Upper lobe of left lung (tissue), 6 donors: ENCODE measurements around the gene BABAM2. TPM values are rescaled to one million over a fixed set of nuclear protein-coding genes. Genes with fewer than 3 reads are reported as not detected.

Source experiments
- ATAC-seq, 2 donors: fragments of 200-7000 bp; cut with Tn5 transposase; one replicate each; pipeline ENCODE4 v1.9.1; 2022; ENCODE audit warnings: mild to moderate bottlenecking in 2 of 2, moderate library complexity in 2 of 2; ENCODE audit not compliant: low FRiP score in 2 of 2
- DNase-seq, 2 donors: peaks; one replicate each; pipeline ENCODE4 v3.0.0-alpha.2; 2019 to 2020
- H3K27ac ChIP-seq, 4 donors: fragments of 200-600 bp; sonication (generic); one replicate each; pipeline ENCODE4 v1.5.1; 2016 to 2019
- H3K27me3 ChIP-seq, 4 donors: fragments of 200-600 bp; sonication (generic); one replicate each; pipeline ENCODE4 v1.5.1; 2017 to 2019
- H3K36me3 ChIP-seq, 4 donors: fragments of 200-600 bp; sonication (generic); one replicate each; pipeline ENCODE4 v1.5.1; 2016 to 2019
- H3K4me1 ChIP-seq, 4 donors: fragments of 200-600 bp; sonication (generic); one replicate each; pipeline ENCODE4 v1.5.1; 2018 to 2019
- H3K4me3 ChIP-seq, 4 donors: fragments of 200-600 bp; sonication (generic); one replicate each; pipeline ENCODE4 v1.5.1; 2017 to 2019; ENCODE audit warnings: mild to moderate bottlenecking in 2 of 4, moderate library complexity in 1 of 4
- H3K9me3 ChIP-seq, 4 donors: fragments of 200-600 bp; sonication (generic); one replicate each; pipeline ENCODE4 v1.5.1; 2018 to 2019
- EP300 ChIP-seq, 4 donors: sonication (generic); formaldehyde crosslinking; IDR thresholded peaks; one replicate each; pipeline ENCODE4 v1.5.1; 2017; ENCODE audit warnings: antibody characterized with exemption in 4 of 4, control low read depth in 2 of 4
- POLR2A ChIP-seq, 4 donors: fragments of 450-650 bp; IDR thresholded peaks; one replicate each; pipeline ENCODE4 v1.5.1; 2016 to 2017; ENCODE audit warnings: antibody characterized with exemption in 4 of 4, mild to moderate bottlenecking in 2 of 4
- POLR2AphosphoS5 ChIP-seq, 2 donors: sonication (generic); formaldehyde crosslinking; IDR thresholded peaks; one replicate each; pipeline ENCODE4 v1.5.1; 2017; ENCODE audit warnings: antibody characterized with exemption in 2 of 2
- WGBS, 2 donors: methylation state at CpG; one replicate each; pipeline ENCODE4 v1.1.5; 2017 to 2018; 5-methylcytosine and 5-hydroxymethylcytosine counted together
- total RNA-seq, 6 donors: library from RNA; depleted of rRNA in 4 of 6; stranded (reverse); fragments of >200 nt in 4 of 6; gene quantifications; one replicate each; pipeline versions ENCODE4 v1.1.0 to v1.2.1, GENCODE V29; 2016 to 2021
- TF ChIP-seq, protein P1 (sequence below), 6 experiments: fragments of 450-650 bp in 4 of 6; fragments of 200-600 bp in 2 of 6; sonication (generic) in 2 of 6; IDR thresholded peaks; one replicate each; pipeline ENCODE4 v1.5.1; 2016 to 2019; ENCODE audit warnings: antibody characterized with exemption in 6 of 6
- donor health status: DM: no; HTN: no; CAD: no; lungs with moderate emphysema.
- donor health status: DM: no; HTN: yes; CAD: no; lungs with severe emphysema.

BABAM2 gene
- total RNA-seq, 6 donors from 2014 or later, result 23.0 to 44.0 (median 38.2) TPM

DNA sequence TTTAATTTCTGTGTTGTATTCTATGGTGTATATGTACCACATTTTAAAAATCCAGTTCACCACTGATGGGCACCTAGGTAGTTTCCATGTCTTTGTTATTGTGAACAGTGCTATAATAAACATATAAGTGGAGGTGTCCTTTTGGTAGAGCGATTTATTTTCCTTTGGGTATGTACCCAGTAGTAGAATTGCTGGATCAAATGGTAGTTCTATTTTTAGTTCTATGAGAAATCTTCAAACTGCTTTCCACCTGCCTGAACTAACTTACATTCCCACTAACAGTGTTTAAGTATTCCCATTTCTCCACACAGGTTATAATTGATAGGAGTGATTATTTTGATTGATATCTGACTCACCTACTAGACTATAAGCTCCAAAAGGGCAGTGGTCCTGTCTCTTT lies 148.2 kb downstream of the BABAM2 start:
- Histone ChIP-seq H3K4me1 (peaks cover 0 to 6% (median 2%) of the 10 kb centered on the region in 4 donors), H3K36me3 (no peaks in the 10 kb centered on the region), H3K4me3 (no peak overlapping the region), H3K27me3 (no peaks in the 10 kb centered on the region), H3K27ac (no peak overlapping the region), H3K9me3 (no peaks in the 10 kb centered on the region)
- WGBS, 2 donors, result 91 to 100% methylated on average over 1 of the region's 1 CpG
- DNase-seq (no peak), ATAC-seq (no peak)
- TF ChIP-seq EP300 (IDR thresholded peaks at IDR 0.05), result no peak
- no peak for TF ChIP-seq POLR2AphosphoS5 (IDR thresholded peaks at IDR 0.05)
- TF ChIP-seq, protein P1, sequence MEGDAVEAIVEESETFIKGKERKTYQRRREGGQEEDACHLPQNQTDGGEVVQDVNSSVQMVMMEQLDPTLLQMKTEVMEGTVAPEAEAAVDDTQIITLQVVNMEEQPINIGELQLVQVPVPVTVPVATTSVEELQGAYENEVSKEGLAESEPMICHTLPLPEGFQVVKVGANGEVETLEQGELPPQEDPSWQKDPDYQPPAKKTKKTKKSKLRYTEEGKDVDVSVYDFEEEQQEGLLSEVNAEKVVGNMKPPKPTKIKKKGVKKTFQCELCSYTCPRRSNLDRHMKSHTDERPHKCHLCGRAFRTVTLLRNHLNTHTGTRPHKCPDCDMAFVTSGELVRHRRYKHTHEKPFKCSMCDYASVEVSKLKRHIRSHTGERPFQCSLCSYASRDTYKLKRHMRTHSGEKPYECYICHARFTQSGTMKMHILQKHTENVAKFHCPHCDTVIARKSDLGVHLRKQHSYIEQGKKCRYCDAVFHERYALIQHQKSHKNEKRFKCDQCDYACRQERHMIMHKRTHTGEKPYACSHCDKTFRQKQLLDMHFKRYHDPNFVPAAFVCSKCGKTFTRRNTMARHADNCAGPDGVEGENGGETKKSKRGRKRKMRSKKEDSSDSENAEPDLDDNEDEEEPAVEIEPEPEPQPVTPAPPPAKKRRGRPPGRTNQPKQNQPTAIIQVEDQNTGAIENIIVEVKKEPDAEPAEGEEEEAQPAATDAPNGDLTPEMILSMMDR (IDR thresholded peaks at IDR 0.05), result no peak
- TF ChIP-seq POLR2A (IDR thresholded peaks at IDR 0.05), result no peak

DNA sequence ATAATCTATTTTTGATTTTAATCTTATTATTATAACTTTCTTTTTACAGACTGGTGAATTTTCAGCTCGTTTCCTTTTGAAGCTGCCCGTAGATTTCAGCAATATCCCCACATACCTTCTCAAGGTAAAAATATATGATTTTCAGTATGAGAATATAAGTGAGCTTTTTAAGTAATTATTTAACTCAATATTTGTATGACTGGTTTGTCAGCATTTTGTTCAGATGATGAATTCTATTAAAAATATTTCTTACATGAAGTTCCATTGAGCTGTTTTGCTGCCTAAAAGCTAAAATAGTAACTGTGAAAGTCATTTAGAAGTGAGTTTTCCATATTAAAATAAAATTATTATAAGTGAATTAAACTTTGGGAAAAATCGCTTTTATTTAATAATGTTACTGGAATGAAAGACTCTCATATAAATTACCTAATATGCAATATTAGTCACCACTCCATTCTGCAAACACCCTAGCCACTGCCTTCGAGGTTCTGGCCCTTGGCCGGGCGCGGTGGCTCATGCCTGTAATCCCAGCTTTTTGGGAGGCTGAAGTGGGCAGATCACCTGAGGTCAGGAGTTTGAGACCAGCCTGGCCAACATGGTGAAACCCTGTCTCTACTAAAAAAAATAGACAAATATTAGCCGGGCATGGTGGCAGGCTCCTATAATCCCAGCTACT lies 155.3 kb downstream of the BABAM2 start:
- DNase-seq (peak in 1 of 2 donors; percentile 45), ATAC-seq (peak in 1 of 2 donors; percentile 41)
- Histone ChIP-seq H3K27ac (no peak overlapping the region), H3K27me3 (no peaks in the 10 kb centered on the region), H3K4me1 (peaks cover 13 to 28% (median 17%) of the 10 kb centered on the region in 4 donors), H3K9me3 (no peaks in the 10 kb centered on the region), H3K4me3 (no peak overlapping the region), H3K36me3 (no peaks in the 10 kb centered on the region)
- TF ChIP-seq EP300 (IDR thresholded peaks at IDR 0.05) (no peak), POLR2A (IDR thresholded peaks at IDR 0.05) (no peak), POLR2AphosphoS5 (IDR thresholded peaks at IDR 0.05) (no peak)
- TF ChIP-seq, protein P1 (IDR thresholded peaks at IDR 0.05), result no peak
- 93 to 94% methylated on average over 8 of the region's 8 CpGs for WGBS, 2 donors

DNA sequence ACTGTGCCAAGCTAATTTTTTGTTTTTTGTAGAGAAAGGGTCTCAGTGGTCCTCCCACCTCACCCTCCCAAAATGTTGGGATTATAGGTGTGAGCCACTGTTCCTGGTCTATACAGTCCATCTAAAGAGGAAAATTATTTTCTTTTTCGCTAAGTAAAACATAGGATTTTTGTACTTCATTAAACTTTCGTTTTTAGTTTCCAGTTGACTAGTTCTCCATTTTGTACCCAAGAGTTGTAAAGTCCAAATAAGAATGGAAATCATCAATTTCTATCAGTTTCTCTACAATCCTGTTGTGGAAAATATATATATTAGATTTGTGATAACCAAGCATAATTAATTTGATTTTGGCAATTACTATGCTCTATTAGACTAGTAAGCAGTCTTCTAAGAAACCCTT lies 156.4 kb downstream of the BABAM2 start:
- H3K9me3 ChIP-seq, result no peaks in the 10 kb centered on the region
- no peaks in the 10 kb centered on the region for H3K27me3 ChIP-seq
- no peak overlapping the region for H3K4me3 ChIP-seq
- TF ChIP-seq, protein P1 (IDR thresholded peaks at IDR 0.05), result no peak
- no peak for TF ChIP-seq EP300 (IDR thresholded peaks at IDR 0.05)
- TF ChIP-seq POLR2AphosphoS5 (IDR thresholded peaks at IDR 0.05), result no peak
- no peak for TF ChIP-seq POLR2A (IDR thresholded peaks at IDR 0.05)
- H3K36me3 ChIP-seq, result no peaks in the 10 kb centered on the region
- 90 to 91% methylated on average over 2 of the region's 2 CpGs for WGBS, 2 donors
- peaks cover 13 to 28% (median 17%) of the 10 kb centered on the region in 4 donors for H3K4me1 ChIP-seq
- ATAC-seq (no peak), DNase-seq (no peak)
- H3K27ac ChIP-seq, result no peak overlapping the region

DNA sequence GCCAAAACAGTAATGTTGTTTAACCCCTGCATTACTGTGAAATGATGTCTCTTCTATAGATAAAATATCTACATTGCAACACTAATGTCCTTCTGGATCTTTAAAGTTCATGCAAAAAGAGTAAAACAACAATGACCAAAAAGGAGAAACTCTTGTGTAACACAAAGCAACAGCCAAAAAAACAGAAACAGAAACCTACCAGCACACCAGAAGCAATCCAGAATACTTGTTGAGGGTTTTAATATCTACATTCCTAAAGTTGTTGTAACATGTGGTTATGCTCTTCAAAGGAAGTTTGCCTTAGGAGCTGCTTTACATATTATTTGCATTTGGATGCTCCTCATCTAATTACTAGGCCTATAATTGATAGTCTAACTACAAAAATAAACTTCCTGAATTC lies 157.2 kb downstream of the BABAM2 start:
- Histone ChIP-seq H3K4me1 (peaks cover 13 to 28% (median 17%) of the 10 kb centered on the region in 4 donors), H3K27ac (no peak overlapping the region), H3K27me3 (no peaks in the 10 kb centered on the region), H3K9me3 (no peaks in the 10 kb centered on the region), H3K36me3 (no peaks in the 10 kb centered on the region), H3K4me3 (no peak overlapping the region)
- TF ChIP-seq POLR2A (IDR thresholded peaks at IDR 0.05) (no peak), EP300 (IDR thresholded peaks at IDR 0.05) (no peak), POLR2AphosphoS5 (IDR thresholded peaks at IDR 0.05) (no peak)
- TF ChIP-seq, protein P1 (IDR thresholded peaks at IDR 0.05), result no peak
- no peak for DNase-seq
- ATAC-seq, result no peak

DNA sequence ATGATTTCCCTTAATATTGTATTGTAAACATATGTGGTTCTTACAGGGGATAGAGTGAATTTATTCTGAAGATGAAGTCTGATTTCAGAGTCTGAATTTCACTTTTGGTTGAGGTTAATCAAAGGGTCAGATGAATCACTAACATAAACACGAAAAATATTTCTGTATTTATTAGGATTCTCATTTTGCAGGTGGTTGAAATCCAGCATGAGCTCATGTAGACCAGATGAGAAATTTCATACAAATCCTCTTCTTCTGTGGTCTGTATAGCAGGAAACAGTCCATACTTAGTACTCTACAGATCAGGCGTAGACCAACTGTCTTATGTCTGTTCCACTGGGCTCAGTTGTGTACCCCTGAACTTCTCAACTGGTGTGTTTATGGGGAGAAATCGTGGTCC lies 157.8 kb downstream of the BABAM2 start:
- TF ChIP-seq POLR2A (IDR thresholded peaks at IDR 0.05) (no peak), POLR2AphosphoS5 (IDR thresholded peaks at IDR 0.05) (no peak), EP300 (IDR thresholded peaks at IDR 0.05) (no peak)
- TF ChIP-seq, protein P1 (IDR thresholded peaks at IDR 0.05), result no peak
- WGBS, 2 donors, result 76 to 85% methylated on average over 3 of the region's 3 CpGs
- ATAC-seq (no peak), DNase-seq (no peak)
- no peaks in the 10 kb centered on the region for H3K36me3 ChIP-seq
- no peaks in the 10 kb centered on the region for H3K27me3 ChIP-seq
- H3K4me3 ChIP-seq, result no peak overlapping the region
- H3K27ac ChIP-seq, result no peak overlapping the region
- no peaks in the 10 kb centered on the region for H3K9me3 ChIP-seq
- H3K4me1 ChIP-seq, result peaks cover 13 to 28% (median 17%) of the 10 kb centered on the region in 4 donors
